SK-N-MC (cell line): Measurements from ENCODE around the gene CBL.

Experiments used
- EZH2 ChIP-seq: fragments of 200-600 bp; sonication (generic); IDR thresholded peaks from one replicate; pipeline ENCODE4 v1.6.1; 2017; ENCODE audit warnings: antibody characterized with exemption
- POLR2AphosphoS5 ChIP-seq: IDR thresholded peaks from 2 replicates; pipeline ENCODE4 v1.6.1; 2012; ENCODE audit warnings: mild to moderate bottlenecking, low read depth, low read length, borderline replicate concordance

- no peak for TF ChIP-seq EZH2
- no peak for TF ChIP-seq POLR2AphosphoS5
These were observed 138.3 kb downstream of the CBL start for GRCh38 chr11:119344291-119345010.
